Upper lobe of left lung (tissue), 4 donors: ENCODE measurements around the gene CHMP6.

Source experiments
- CTCF ChIP-seq, 6 experiments: fragments of 450-650 bp in 4 of 6; fragments of 200-600 bp in 2 of 6; sonication (generic) in 2 of 6; IDR thresholded peaks; one replicate each; pipeline ENCODE4 v1.5.1; 2016 to 2019; ENCODE audit warnings: antibody characterized with exemption in 6 of 6
- POLR2AphosphoS5 ChIP-seq, 2 donors: sonication (generic); formaldehyde crosslinking; IDR thresholded peaks; one replicate each; pipeline ENCODE4 v1.5.1; 2017; ENCODE audit warnings: antibody characterized with exemption in 2 of 2

DNA sequence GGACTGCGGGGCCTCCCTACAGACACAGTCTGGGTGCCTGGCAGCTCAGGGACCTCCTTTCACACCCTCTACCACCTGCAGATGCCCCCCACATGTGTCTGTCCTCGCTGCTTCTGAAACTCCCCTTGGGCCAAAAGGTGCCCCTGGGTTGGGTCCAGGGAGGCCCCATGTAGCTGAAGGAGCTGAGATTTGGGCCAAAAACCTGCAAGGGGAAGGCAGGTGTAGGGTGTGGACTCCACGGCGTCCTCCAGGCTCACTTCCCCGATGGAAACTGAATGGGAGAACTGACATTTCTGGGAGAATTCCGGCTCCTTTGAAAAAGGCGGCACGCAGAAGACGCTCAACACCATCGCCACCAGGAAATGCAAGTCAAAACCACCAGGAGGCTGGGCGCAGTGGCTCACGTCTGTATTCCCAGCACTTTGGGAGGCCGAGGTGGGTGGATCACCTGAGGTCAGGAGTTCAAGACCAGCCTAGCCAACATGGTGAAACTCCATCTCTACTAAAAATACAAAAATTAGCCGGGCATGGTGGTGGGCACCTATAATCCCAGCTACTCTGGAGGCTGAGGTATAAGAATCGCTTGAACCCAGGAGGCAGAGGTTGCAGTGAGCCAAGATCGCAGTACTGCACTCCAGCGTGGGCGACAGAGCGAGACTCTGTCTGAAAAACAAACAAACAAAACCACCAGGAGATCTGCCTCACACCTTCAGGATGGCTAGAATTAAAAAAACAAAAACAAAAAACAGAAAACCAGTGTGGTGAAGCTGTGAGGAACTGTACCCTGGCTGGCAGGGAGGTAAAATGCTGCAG lies 30.1 kb downstream of the CHMP6 start:
- no peak for TF ChIP-seq CTCF (IDR thresholded peaks at IDR 0.05)
- TF ChIP-seq POLR2AphosphoS5 (IDR thresholded peaks at IDR 0.05): no peak
